Measurements from ENCODE around the gene MRS2.

GRCh38 chr6:24431045-24431451 lies 28.3 kb downstream of the MRS2 start:
- TF ChIP-seq POLR2AphosphoS5 (IDR thresholded peaks at IDR 0.05; ENCODE audit: low read depth, low read length) = no peak
- peak; percentile 79 for TF ChIP-seq CTCF (IDR thresholded peaks at IDR 0.05)
- no peak for TF ChIP-seq SIN3A (IDR thresholded peaks at IDR 0.05; ENCODE audit: borderline replicate concordance, insufficient read depth, low read depth, low read length)
